Body of pancreas (tissue), 4 donors: ENCODE data around the gene OR51T1. TPM values are rescaled to one million over a fixed set of nuclear protein-coding genes. Genes with fewer than 3 reads are reported as not detected.

Experiments used
- ATAC-seq: fragments of 150-250 bp; one replicate; pipeline ENCODE4 v1.9.1; 2016
- DNase-seq, 4 donors: peaks; one replicate each; pipeline ENCODE4 v3.0.0-alpha.2; 2019
- H3K27ac ChIP-seq, 4 donors: fragments of 200-600 bp; sonication (generic); 1 replicate in 3 of 4; 2 replicates in 1 of 4; pipeline versions ENCODE4 v1.5.1 to v1.6.1; 2016 to 2019; ENCODE audit warnings: mild to moderate bottlenecking in 1 of 4, mixed read lengths in 1 of 4, moderate library complexity in 1 of 4
- H3K27me3 ChIP-seq, 2 donors: fragments of 200-600 bp; sonication (generic); one replicate each; pipeline ENCODE4 v1.6.0; 2016; ENCODE audit warnings: mild to moderate bottlenecking in 1 of 2
- H3K36me3 ChIP-seq, 2 donors: fragments of 200-600 bp; sonication (generic); replicated peaks in 1 of 2; 2 replicates each; pipeline ENCODE4 v1.5.1; 2016; ENCODE audit warnings: low read depth in 2 of 2; ENCODE audit not compliant: insufficient read depth in 1 of 2
- H3K4me1 ChIP-seq: fragments of 200-600 bp; sonication (generic); one replicate; pipeline ENCODE4 v1.6.0; 2016
- H3K4me3 ChIP-seq, 2 donors: fragments of 200-600 bp; sonication (generic); 1 replicate in 1 of 2; 2 replicates in 1 of 2; pipeline ENCODE4 v1.5.1; 2016 to 2019
- H3K9me3 ChIP-seq, 3 donors: fragments of 200-600 bp; sonication (generic); 1 replicate in 2 of 3; 2 replicates in 1 of 3; pipeline ENCODE4 v1.5.1; 2016
- CTCF ChIP-seq, 7 experiments: fragments of 450-650 bp in 4 of 7; fragments of 200-600 bp in 3 of 7; sonication (generic) in 3 of 7; IDR thresholded peaks; one replicate each; pipeline ENCODE4 v1.5.1; 2016 to 2019; ENCODE audit warnings: antibody characterized with exemption in 7 of 7
- POLR2A ChIP-seq, 3 donors: fragments of 450-650 bp; IDR thresholded peaks; one replicate each; pipeline ENCODE4 v1.6.1; 2016; ENCODE audit warnings: antibody characterized with exemption in 3 of 3, mild to moderate bottlenecking in 2 of 3
- WGBS, 2 donors: methylation state at CpG; one replicate each; pipeline ENCODE4 v1.1.5; 2017; 5-methylcytosine and 5-hydroxymethylcytosine counted together
- intact Hi-C: fragments of 100-400 bp; cut with DNase I; formaldehyde crosslinking; loops from one replicate; pipeline ENCODE4 v1.15.1; 2023
- total RNA-seq, 2 donors: library from RNA; depleted of rRNA; stranded (reverse); fragments of >200 nt; gene quantifications; one replicate each; pipeline ENCODE4 v1.1.0, GENCODE V29; 2016

OR51T1 gene
- total RNA-seq, 2 donors from 2014 or later = not detected

- H3K9me3 ChIP-seq = no peaks in the 10 kb centered on the region
- 59 to 87% methylated on average over 1 of the region's 1 CpG for WGBS, 2 donors
- no peak for DNase-seq
- intact Hi-C loops = no loop called here
- H3K4me1 ChIP-seq = no peaks in the 10 kb centered on the region
- H3K27me3 ChIP-seq = no peaks in the 10 kb centered on the region
- H3K27ac ChIP-seq = no peak within 1 kb of the TSS
- no peak within 1 kb of the TSS for H3K4me3 ChIP-seq
- no peak for ATAC-seq
- TF ChIP-seq POLR2A (IDR thresholded peaks at IDR 0.05) (no peak), CTCF (IDR thresholded peaks at IDR 0.05) (no peak)
- no peaks in the 10 kb centered on the region for H3K36me3 ChIP-seq
These were observed 42.5 kb downstream of the OR51T1 start, which contains the start of gene OR51G1 for GRCh38 chr11:4924239-4924638. OR51G1 (minus strand) TSS chr11:4924339; CDS start chr11:4924339, 0 bp downstream.

GRCh38 chr11:4926608-4927007, 44.9 kb downstream of the OR51T1 start:
- Histone ChIP-seq H3K4me1 (no peaks in the 10 kb centered on the region), H3K36me3 (no peaks in the 10 kb centered on the region), H3K27ac (no peak overlapping the region), H3K27me3 (no peaks in the 10 kb centered on the region), H3K4me3 (no peak overlapping the region), H3K9me3 (no peaks in the 10 kb centered on the region)
- intact Hi-C loops = no loop called here
- no peak for TF ChIP-seq POLR2A (IDR thresholded peaks at IDR 0.05)
- TF ChIP-seq CTCF (IDR thresholded peaks at IDR 0.05) = no peak
- no peak for ATAC-seq
- DNase-seq = no peak

Other genes with a start within 250 kb of the OR51T1 start
- gene OR51D1, start 244.4 kb upstream of the OR51T1 start, total RNA-seq = not detected
- not detected for gene OR51E1, start 237.9 kb upstream of the OR51T1 start, total RNA-seq
- not detected for gene OR51E2, start 184.0 kb upstream of the OR51T1 start, total RNA-seq
- gene MMP26, start 177.1 kb upstream of the OR51T1 start, total RNA-seq = not detected
- not detected for gene OR51F1, start 112.0 kb upstream of the OR51T1 start, total RNA-seq
- gene OR52R1, start 77.5 kb upstream of the OR51T1 start, total RNA-seq = not detected
- not detected for gene OR51F2, start 60.6 kb upstream of the OR51T1 start, total RNA-seq
- not detected for gene OR51S1, start 32.7 kb upstream of the OR51T1 start, total RNA-seq
- gene OR51A7, start 21.9 kb downstream of the OR51T1 start, total RNA-seq = not detected
- not detected for gene OR51G2, start 37.5 kb downstream of the OR51T1 start, total RNA-seq
- not detected for gene OR51G1, start 42.4 kb downstream of the OR51T1 start, total RNA-seq
- gene OR51A4, start 65.7 kb downstream of the OR51T1 start, total RNA-seq = not detected
- not detected for gene OR51A2, start 73.8 kb downstream of the OR51T1 start, total RNA-seq
- gene OR51L1, start 113.0 kb downstream of the OR51T1 start, total RNA-seq = not detected
- gene OR52J3, start 164.6 kb downstream of the OR51T1 start, total RNA-seq = not detected
- gene OR52E2, start 177.7 kb downstream of the OR51T1 start, total RNA-seq = not detected
- gene OR52E1, start 187.7 kb downstream of the OR51T1 start, total RNA-seq = not detected